HG03575 (cell line): ENCODE data around the gene MTHFD1L.

Experiments
- ATAC-seq: cut with Tn5 transposase; IDR thresholded peaks from one replicate; pipeline ENCODE4 v1.9.1; 2021; ENCODE audit not compliant: unreplicated experiment, insufficient number of reproducible peaks, low FRiP score; ENCODE audit errors: extremely low read depth

The MTHFD1L gene

DNA sequence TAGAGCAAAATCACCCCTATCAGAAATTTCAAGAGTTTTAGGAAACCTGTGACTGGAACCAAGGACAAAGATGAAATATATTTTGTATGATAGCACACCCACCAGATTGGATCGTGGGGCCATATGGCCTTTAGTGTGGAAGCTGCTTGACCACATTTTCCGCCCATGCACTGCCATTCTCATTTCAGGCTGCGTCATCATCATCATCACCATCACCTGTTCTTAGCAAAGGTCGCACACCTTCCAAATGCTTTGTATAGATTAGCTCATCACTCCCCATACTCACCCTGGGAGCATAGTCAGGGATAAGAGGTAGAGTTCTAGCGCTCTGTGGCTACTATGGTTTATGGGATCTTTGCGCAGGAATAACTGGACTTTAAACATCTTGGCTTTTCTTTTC is 185.7 kb downstream of the MTHFD1L start:
- no peak for ATAC-seq

DNA sequence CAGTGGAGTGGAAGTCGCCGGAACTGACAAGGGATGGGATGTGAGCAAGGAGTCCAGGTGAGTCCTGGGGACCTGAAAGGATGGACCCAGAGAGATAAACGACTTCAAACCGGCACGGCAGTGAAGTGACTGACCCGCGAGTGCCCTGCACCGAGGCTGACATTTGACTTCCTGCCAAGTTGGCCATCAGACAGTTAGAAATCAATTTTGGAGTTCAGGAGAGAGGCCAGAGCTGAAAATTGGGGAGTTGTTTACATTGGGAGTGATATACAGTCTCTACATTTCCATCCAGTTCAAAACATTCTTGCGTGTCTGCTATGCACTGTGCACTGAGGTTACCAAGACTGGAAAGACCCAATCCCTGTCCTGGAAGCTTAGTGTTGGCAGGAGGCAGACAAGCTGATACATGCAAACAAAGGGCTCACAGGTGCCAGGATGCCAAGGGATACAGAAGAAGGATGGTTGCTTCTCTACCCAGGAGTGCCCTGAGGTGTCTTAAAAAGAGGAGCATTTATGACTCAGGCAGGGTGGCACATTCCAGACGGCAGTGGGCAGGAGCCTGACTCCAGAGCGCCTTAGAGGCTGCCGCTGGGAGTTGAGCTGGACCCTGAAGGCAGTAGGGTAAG is 186.6 kb downstream of the MTHFD1L start:
- ATAC-seq: no peak

- no peak for ATAC-seq
These were observed 188.8 kb downstream of the MTHFD1L start for GRCh38 chr6:151054306-151054705.

GRCh38 chr6:151056230-151056907 is 190.9 kb downstream of the MTHFD1L start:
- ATAC-seq: no peak

- no peak for ATAC-seq
These were observed 191.6 kb downstream of the MTHFD1L start for GRCh38 chr6:151057061-151057460.

GRCh38 chr6:151058021-151058733 is 192.7 kb downstream of the MTHFD1L start:
- no peak for ATAC-seq

DNA sequence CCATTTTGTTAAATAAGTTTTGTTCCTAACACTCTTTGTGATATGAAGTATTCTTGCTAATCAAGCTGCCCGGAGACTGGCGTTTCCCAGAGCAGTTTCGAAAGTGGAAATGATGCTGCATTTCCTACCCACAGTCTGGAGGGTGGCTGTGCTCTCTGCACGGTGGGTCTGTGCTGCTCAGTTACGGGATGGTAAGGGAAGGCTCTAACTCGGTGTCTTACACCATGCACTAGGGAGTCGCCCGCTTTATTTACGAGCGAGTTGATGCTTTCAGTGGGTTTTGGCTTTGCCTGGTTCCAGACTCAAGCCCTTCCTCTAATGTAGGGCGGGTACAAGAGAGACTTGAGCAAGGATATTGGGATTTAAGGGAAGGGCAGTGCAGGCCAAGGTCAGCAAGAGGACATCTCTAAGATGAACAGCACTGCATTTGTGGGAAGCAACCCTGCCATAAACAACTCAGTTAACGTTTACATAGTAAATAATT is 194.2 kb downstream of the MTHFD1L start:
- no peak for ATAC-seq

GRCh38 chr6:151060096-151060765 is 194.7 kb downstream of the MTHFD1L start:
- no peak for ATAC-seq

DNA sequence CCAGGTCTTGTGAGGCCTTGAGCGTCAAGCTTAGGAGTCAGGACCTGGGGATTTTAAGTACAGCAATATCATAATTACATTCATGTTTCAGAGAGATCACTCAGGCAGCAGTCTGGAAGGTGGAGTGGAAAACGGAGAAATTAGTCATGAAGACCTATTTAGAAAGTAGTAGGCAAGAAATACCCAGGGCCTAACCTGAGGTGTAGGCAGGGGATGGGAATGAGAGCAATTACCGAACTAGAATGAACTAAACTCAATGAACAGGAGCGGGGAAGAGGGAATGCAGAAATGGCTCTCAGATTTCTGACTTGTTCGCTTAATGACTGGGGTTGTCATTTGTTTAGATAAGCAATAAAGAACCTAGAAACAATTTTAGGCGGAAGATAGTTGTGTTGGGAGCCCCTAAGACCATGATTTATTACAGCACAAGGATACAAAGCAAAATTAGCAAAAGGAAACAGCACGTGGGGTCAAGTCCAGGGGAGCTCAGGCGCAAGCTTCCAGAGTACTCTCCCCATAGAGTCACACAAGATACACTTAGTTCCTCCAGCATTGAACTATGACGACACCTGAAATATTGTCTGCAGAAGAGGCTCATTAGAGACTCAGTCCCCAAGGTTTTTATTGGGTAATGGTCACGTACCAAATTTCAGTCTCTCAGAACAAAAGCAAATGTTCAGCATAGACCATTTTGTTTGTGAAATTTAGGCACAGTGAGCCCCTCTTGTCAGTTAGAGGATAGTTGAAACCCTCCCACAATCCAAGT is 195.4 kb downstream of the MTHFD1L start:
- ATAC-seq: no peak

DNA sequence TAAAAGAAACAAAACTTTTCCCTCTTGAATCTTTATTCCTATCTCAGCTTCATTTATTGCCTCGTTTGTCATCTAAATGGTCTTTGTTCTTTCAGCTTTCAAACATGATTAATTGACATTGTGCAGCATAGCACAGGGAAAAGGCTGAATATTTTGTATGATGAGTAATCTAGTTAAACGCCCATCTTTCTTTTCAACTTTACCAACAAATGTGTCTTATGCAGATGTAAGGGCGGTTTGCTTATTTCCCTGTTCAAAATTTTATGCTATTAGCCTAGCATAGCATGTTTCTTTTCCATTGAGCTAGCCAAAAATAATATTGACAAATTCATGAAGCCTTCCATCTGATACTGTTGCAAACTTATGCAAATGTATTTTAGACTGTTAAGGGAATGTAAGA is 197.8 kb downstream of the MTHFD1L start:
- no peak for ATAC-seq

- ATAC-seq: no peak
These were observed 198.5 kb downstream of the MTHFD1L start for GRCh38 chr6:151063842-151064647.

DNA sequence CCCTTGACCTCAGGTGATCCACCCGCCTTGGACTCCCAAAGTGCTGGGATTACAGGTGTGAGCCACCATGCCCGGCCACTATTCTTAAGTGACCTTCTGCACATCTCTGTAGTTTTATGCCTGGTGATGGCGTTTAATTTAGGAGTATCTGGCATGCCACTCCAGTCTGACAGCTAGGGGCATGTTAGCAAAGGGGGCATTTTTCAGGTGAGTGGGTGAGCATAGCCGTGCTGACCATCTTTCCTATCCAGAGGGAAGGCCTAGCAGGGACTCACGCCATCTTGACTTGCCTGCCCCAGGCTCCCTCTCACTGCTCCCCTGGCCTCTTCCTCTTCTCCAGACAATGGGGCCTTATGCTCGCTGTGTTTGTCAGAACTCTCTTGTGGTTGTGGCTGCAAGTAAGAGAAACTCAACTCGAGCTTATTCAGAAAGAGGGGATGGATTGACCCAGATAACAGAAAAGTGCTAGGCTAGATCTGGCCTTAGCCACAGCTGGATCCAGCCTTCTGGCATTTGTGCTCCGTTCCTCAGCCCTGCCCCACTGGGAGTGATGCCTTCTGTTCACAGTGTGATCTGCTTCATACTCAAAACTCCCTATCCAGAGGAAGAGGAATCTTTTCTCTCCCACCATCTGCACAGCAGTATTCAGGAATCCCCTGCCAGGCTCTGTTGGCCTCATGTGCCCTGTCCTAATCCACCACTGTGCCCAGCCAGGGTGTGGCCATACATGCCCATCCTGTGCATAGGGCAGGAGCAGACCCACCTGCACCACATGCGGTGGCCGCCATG is 199.7 kb downstream of the MTHFD1L start:
- no peak for ATAC-seq

DNA sequence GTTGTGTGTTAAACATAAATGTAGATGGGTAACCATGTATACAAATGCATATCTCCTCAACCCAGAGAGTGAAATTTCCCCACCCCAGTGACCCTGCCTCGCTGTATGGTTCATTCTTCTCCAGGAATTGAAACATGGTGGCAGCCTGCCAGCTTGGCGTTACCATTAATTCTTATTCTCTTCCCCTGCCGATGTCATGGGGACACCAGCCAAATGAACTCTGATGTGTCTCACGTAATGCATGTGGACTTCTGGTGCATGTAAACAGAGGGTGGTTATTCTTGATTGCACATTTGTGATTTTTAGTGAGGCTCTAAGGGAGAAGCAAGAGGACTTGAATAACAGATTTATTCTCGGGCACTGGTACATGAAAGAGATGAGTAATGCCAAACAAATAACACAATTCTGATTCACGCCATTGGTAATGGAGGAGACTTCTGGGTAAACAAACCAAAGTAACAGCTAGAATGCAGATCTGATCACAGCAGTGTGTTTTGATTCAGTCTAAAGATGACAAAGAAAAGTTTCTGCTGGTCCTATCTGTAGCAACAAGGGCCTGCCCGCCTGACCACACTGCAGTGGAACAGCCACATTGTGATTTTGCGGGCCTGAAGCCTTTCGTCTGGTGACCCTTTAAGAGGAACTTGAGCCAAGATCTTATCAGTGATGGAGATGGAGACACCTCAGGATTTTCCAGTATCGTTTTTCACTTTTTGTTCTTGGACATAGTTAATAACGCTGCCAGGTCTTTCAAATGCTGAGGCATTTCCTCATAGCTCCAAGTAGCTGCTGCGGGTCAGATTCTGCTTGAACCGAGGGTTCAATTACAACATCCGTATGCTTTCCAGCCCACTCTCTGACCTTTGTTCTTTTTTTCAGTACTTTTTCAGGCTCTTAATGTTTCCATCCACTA is 202.4 kb downstream of the MTHFD1L start:
- no peak for ATAC-seq

DNA sequence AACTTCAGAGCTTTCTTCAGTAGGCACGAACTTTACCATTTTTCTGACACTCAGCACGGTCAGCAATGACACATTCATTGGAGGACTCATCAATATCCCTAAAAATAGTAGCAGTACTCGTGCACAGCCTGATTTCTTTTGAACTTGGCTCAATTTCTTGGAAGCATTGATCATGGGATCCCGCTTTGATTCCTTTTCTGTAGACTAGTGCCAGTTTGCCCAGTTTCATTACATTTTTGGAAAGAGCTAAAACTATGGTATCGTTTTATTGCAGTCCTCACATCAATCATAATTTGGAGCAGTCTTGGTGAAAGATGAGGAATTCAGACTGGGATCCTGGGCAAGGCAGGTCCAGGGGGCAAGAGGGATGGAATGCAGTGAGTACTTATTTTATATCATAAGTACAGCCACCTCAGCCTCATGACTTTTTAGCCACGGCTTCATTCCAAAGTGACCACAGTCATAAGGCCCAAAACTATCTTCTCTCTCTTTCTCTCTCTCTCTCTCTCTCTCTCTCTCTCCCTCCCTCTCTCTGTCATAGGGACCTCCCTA is 203.3 kb downstream of the MTHFD1L start:
- ATAC-seq: no peak

DNA sequence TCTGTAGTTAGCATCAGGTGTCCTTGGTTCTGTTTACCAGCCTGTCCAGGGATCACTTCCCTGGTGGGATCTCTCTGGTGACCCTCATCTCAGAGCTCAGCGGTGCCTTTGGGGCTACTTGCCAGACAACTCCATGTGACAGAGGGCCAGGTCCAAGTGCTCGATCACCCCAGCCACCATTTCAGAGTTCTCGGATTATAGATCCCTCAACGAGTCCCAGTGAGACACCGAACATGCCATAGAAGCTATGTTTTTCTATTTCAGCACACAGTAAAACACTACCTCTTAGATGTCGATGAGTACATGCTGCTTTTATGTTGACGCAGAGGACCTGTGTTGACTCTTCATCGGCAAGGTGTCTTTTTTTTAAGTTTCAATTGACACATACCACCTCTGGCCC is 204.1 kb downstream of the MTHFD1L start:
- ATAC-seq: no peak

DNA sequence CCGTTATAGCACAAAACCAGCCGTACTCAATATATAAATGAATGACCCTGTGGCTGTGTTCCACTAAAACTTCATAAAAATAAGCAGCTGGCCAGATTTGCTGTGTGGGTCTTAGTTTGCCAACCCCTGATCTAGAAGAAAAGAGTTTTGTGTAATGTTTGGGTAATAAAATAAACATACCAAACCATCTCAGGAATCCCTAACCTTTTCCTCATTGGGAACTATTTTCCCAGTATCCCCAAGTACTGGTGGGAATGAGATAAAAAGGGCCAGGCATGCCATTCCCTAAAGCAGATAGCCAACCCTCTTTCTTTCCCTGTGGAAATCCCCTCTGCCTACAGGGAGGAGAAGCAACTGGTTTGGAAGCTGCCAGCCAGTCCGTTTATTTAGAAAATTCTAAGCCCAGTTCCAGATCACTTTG is 205.1 kb downstream of the MTHFD1L start:
- no peak for ATAC-seq
